ENCODE results near the gene CNOT11. TPM values are rescaled to one million over a fixed set of nuclear protein-coding genes. Genes with fewer than 3 reads are reported as not detected.

Gene CNOT11
- total and polyA plus RNA-seq, 2 of the 13 experiments (the other 11 are each of a cell fraction or from before 2014, with no cell fraction given), result 114 to 209 TPM

DNA sequence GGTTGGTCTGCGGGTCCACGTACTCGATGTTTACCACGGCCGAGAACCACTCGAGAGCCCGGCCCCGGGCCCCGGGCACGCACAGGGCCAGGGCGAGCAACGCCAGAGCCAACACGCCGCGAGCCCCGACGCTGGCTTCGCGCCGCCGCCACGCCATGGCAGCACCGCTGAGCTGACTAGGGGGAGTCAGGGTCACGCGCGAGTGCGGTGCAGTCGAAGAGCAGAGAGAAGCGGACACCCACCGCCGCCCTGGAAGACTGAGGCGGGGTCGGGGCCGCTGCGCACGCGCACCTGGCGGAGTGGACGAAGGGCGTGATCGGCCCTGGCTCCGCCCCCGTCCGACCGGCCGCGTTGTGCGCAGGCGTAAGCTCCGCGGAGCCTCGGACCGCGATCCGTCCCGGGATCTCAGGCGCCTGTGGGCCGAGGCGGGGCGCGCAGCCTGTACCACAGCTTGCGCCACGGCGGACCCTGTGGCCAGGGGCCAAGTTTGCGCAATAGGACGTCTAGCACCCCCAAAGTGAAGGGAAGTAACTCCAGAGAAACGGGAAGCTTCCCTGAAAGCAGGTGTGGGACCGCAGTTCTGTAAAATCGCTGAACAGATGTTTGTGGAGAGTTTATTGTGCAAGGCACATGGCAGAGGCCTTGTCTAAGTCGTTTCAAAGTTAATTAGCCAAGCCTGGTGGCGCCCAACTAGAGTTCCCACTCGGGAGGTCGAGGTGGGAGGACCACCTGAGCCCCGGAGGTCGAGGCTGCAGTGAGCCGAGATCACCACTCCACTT lies 55.9 kb downstream of the CNOT11 start, which contains the start of gene RNF149 (continued):
- TF ChIP-seq ZNF530 (CRISPR knock-in tag; IDR thresholded peaks at IDR 0.05; ENCODE audit: low read depth), result no peak
- TF ChIP-seq NBN (conservative IDR thresholded peaks at IDR 0.05), result no peak
- TF ChIP-seq POLR2A (IDR thresholded peaks at IDR 0.05; ENCODE audit: insufficient read depth in 1 of 2, low read depth in 2 of 2, low read length in 2 of 2), result peak; percentile 90 to 98
- TF ChIP-seq, protein P1, sequence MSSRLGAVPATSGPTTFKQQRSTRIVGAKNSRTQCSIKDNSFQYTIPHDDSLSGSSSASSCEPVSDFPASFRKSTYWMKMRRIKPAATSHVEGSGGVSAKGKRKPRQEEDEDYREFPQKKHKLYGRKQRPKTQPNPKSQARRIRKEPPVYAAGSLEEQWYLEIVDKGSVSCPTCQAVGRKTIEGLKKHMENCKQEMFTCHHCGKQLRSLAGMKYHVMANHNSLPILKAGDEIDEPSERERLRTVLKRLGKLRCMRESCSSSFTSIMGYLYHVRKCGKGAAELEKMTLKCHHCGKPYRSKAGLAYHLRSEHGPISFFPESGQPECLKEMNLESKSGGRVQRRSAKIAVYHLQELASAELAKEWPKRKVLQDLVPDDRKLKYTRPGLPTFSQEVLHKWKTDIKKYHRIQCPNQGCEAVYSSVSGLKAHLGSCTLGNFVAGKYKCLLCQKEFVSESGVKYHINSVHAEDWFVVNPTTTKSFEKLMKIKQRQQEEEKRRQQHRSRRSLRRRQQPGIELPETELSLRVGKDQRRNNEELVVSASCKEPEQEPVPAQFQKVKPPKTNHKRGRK (CRISPR knock-in tag; IDR thresholded peaks at IDR 0.05), result peak; percentile 88
- TF ChIP-seq, protein P2, sequence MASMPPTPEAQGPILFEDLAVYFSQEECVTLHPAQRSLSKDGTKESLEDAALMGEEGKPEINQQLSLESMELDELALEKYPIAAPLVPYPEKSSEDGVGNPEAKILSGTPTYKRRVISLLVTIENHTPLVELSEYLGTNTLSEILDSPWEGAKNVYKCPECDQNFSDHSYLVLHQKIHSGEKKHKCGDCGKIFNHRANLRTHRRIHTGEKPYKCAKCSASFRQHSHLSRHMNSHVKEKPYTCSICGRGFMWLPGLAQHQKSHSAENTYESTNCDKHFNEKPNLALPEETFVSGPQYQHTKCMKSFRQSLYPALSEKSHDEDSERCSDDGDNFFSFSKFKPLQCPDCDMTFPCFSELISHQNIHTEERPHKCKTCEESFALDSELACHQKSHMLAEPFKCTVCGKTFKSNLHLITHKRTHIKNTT (CRISPR knock-in tag; IDR thresholded peaks at IDR 0.05), result no peak
- no peak for TF ChIP-seq MATR3 (CRISPR knock-in tag; IDR thresholded peaks at IDR 0.05)
- TF ChIP-seq ZNF343 (CRISPR knock-in tag; IDR thresholded peaks at IDR 0.05), result peak; percentile 98
- TF ChIP-seq ZBTB38 (CRISPR knock-in tag; IDR thresholded peaks at IDR 0.05), result peak; percentile 97
- peak; percentile 97 for TF ChIP-seq SRY (CRISPR knock-in tag; IDR thresholded peaks at IDR 0.05)
- TF ChIP-seq ZMYM2 (CRISPR knock-in tag; IDR thresholded peaks at IDR 0.05), result peak; percentile 97
- TF ChIP-seq ZNF44 (CRISPR knock-in tag; IDR thresholded peaks at IDR 0.05), result no peak
- TF ChIP-seq, protein P3, sequence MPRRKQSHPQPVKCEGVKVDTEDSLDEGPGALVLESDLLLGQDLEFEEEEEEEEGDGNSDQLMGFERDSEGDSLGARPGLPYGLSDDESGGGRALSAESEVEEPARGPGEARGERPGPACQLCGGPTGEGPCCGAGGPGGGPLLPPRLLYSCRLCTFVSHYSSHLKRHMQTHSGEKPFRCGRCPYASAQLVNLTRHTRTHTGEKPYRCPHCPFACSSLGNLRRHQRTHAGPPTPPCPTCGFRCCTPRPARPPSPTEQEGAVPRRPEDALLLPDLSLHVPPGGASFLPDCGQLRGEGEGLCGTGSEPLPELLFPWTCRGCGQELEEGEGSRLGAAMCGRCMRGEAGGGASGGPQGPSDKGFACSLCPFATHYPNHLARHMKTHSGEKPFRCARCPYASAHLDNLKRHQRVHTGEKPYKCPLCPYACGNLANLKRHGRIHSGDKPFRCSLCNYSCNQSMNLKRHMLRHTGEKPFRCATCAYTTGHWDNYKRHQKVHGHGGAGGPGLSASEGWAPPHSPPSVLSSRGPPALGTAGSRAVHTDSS (CRISPR knock-in tag; conservative IDR thresholded peaks at IDR 0.05), result 0 out of 2 replicates have a peak, but pooled peaks have one; percentile 41
- TF ChIP-seq ZSCAN30 (CRISPR knock-in tag; IDR thresholded peaks at IDR 0.05), result 0 out of 2 replicates have a peak, but pooled peaks have one; percentile 55
- TF ChIP-seq ZNF34 (CRISPR knock-in tag; IDR thresholded peaks at IDR 0.05; ENCODE audit: borderline replicate concordance), result no peak; the same call in 1 of the 2 replicates
- no peak for TF ChIP-seq GPN1 (CRISPR knock-in tag; IDR thresholded peaks at IDR 0.05; ENCODE audit: borderline replicate concordance)
- TF ChIP-seq, protein P4, sequence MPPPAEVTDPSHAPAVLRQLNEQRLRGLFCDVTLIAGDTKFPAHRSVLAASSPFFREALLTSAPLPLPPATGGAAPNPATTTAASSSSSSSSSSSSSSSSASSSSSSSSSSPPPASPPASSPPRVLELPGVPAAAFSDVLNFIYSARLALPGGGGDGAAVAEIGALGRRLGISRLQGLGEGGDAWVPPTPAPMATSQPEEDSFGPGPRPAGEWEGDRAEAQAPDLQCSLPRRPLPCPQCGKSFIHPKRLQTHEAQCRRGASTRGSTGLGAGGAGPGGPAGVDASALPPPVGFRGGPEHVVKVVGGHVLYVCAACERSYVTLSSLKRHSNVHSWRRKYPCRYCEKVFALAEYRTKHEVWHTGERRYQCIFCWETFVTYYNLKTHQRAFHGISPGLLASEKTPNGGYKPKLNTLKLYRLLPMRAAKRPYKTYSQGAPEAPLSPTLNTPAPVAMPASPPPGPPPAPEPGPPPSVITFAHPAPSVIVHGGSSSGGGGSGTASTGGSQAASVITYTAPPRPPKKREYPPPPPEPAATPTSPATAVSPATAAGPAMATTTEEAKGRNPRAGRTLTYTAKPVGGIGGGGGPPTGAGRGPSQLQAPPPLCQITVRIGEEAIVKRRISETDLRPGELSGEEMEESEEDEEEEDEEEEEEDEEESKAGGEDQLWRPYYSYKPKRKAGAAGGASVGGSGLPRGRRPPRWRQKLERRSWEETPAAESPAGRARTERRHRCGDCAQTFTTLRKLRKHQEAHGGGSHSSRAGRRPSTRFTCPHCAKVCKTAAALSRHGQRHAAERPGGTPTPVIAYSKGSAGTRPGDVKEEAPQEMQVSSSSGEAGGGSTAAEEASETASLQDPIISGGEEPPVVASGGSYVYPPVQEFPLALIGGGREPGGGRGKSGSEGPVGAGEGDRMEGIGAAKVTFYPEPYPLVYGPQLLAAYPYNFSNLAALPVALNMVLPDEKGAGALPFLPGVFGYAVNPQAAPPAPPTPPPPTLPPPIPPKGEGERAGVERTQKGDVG (CRISPR knock-in tag; IDR thresholded peaks at IDR 0.05; ENCODE audit: borderline replicate concordance), result peak; percentile 97
- TF ChIP-seq GFI1 (CRISPR knock-in tag; IDR thresholded peaks at IDR 0.05; ENCODE audit: borderline replicate concordance), result no peak; the same call in 1 of the 2 replicates
- TF ChIP-seq ZNF256 (CRISPR knock-in tag; conservative IDR thresholded peaks at IDR 0.05), result peak; percentile 94

Data from HepG2 (cell line).